Measurements from ENCODE around the gene RTP3. TPM values are rescaled to one million over a fixed set of nuclear protein-coding genes. Genes with fewer than 3 reads are reported as not detected.

The RTP3 gene
- total and polyA plus RNA-seq, 2 experiments from 2014 or later: not detected

- no peak for DNase-seq
- peak overlapping the region; percentile 48 for H2AFZ ChIP-seq
- peak overlapping the region; percentile 29 for H3K4me3 ChIP-seq
- peaks cover 14% of the 10 kb centered on the region; the same call in 1 of the 2 replicates for H3K36me3 ChIP-seq (ENCODE audit: low read depth)
- H3K79me2 ChIP-seq (ENCODE audit: insufficient read depth): no peaks in the 10 kb centered on the region
- H3K9ac ChIP-seq: peak overlapping the region; percentile 23; the same call in 1 of the 2 replicates
- peaks cover 23% of the 10 kb centered on the region for H3F3A ChIP-seq (ENCODE audit: insufficient read depth)
- peak overlapping the region; percentile 66 for H3K4me2 ChIP-seq (ENCODE audit: unreplicated experiment)
- 79 to 82% methylated on average over 9 of the region's 9 CpGs for WGBS, 2 experiments (ENCODE audit: low coverage in 1 of 2, low lambda C conversion rate in 2 of 2, missing lambda C conversion rate in 2 of 2)
- H3K9me2 ChIP-seq (ENCODE audit: insufficient read depth): no peaks in the 10 kb centered on the region
- no peaks in the 10 kb centered on the region for H3K9me3 ChIP-seq (ENCODE audit: low read depth)
- no peaks in the 10 kb centered on the region for H4K20me1 ChIP-seq (ENCODE audit: insufficient read depth)
- peaks cover 33% of the 10 kb centered on the region for H3K4me1 ChIP-seq (ENCODE audit: insufficient read depth)
- TF ChIP-seq EZH2phosphoT487 (IDR thresholded peaks at IDR 0.05; ENCODE audit: insufficient read depth, low read depth) (no peak), EZH2 (IDR thresholded peaks at IDR 0.05; ENCODE audit: insufficient read depth, poor library complexity, severe bottlenecking) (no peak)
- H3K27me3 ChIP-seq (replicated peaks; ENCODE audit: insufficient read depth): no peaks in the 10 kb centered on the region
- in situ Hi-C loops (cut with MboI): no loop called here
- H3K27ac ChIP-seq: peak overlapping the region; percentile 57
Observed at GRCh38 chr3:46539443-46540005, 41.7 kb downstream of the RTP3 start.

DNA sequence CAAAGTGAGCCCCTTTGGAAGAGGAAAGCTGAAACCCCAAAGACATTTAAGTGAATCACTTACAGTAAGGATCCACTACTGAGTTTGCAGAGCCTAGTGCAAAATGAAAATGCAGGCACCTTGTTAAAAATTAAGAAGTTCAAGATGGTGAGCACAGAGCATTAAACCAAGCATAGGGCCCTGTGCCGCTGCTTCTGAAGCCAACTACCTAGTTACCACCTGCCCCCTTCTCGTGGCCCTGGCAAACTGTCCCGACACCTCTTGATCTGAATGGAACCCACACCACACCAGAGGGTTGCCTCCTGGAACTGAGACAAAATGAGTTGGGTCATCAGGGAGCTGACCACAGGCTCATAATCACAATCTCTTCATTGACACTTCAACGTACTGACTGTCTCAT lies 42.8 kb downstream of the RTP3 start:
- H3K4me3 ChIP-seq: no peak overlapping the region
- in situ Hi-C loops (cut with MboI): no loop called here
- H3K9ac ChIP-seq: no peak overlapping the region
- H3K79me2 ChIP-seq (ENCODE audit: insufficient read depth): no peaks in the 10 kb centered on the region
- H3K27ac ChIP-seq: no peak overlapping the region
- H3K27me3 ChIP-seq (replicated peaks; ENCODE audit: insufficient read depth): no peaks in the 10 kb centered on the region
- no peak for DNase-seq
- TF ChIP-seq EZH2phosphoT487 (IDR thresholded peaks at IDR 0.05; ENCODE audit: insufficient read depth, low read depth): no peak
- peaks cover 33% of the 10 kb centered on the region for H3K4me1 ChIP-seq (ENCODE audit: insufficient read depth)
- H3K9me2 ChIP-seq (ENCODE audit: insufficient read depth): no peaks in the 10 kb centered on the region
- no peak overlapping the region for H2AFZ ChIP-seq
- no peaks in the 10 kb centered on the region for H3K9me3 ChIP-seq (ENCODE audit: low read depth)
- no peaks in the 10 kb centered on the region for H4K20me1 ChIP-seq (ENCODE audit: insufficient read depth)
- peaks cover 23% of the 10 kb centered on the region for H3F3A ChIP-seq (ENCODE audit: insufficient read depth)
- WGBS, 2 experiments (ENCODE audit: low coverage in 1 of 2, low lambda C conversion rate in 2 of 2, missing lambda C conversion rate in 2 of 2): 94 to 95% methylated on average over 4 of the region's 4 CpGs
- H3K36me3 ChIP-seq (ENCODE audit: low read depth): 0 out of 2 replicates have a peak, but pooled peaks cover 5% of the 10 kb centered on the region
- H3K4me2 ChIP-seq (ENCODE audit: unreplicated experiment): no peak overlapping the region

DNA sequence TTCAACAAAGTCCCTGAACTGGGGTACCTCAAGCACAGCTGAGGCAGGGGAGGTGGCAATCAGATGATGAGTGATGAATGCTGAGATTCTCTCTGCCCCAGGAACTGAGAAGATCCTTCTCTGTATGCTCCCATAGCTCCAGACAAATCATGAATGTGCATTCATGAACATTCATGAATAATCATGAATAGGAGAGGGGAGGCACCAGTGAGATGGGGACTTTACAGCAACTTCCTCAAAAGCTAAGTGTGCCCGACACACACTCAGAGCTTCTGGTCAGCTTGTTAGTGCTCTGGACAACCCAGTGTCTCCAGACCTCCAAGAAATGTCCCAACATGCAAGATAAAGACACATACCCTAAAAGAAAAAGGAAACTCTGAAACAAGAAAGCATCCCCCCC lies 44.1 kb downstream of the RTP3 start:
- no peak overlapping the region for H3K27ac ChIP-seq
- H3K79me2 ChIP-seq (ENCODE audit: insufficient read depth): no peaks in the 10 kb centered on the region
- H3K9me3 ChIP-seq (ENCODE audit: low read depth): no peaks in the 10 kb centered on the region
- TF ChIP-seq EZH2 (IDR thresholded peaks at IDR 0.05; ENCODE audit: insufficient read depth, poor library complexity, severe bottlenecking): no peak
- TF ChIP-seq EZH2phosphoT487 (IDR thresholded peaks at IDR 0.05; ENCODE audit: insufficient read depth, low read depth): no peak
- DNase-seq: no peak
- H3K9ac ChIP-seq: no peak overlapping the region
- H3K4me3 ChIP-seq: no peak overlapping the region
- H3K36me3 ChIP-seq (ENCODE audit: low read depth): no peaks in the 10 kb centered on the region
- H3K4me1 ChIP-seq (ENCODE audit: insufficient read depth): peaks cover 32% of the 10 kb centered on the region
- H2AFZ ChIP-seq: no peak overlapping the region
- no peaks in the 10 kb centered on the region for H4K20me1 ChIP-seq (ENCODE audit: insufficient read depth)
- peaks cover 23% of the 10 kb centered on the region for H3F3A ChIP-seq (ENCODE audit: insufficient read depth)
- H3K27me3 ChIP-seq (replicated peaks; ENCODE audit: insufficient read depth): no peaks in the 10 kb centered on the region
- in situ Hi-C loops (cut with MboI): no loop called here
- no peak overlapping the region for H3K4me2 ChIP-seq (ENCODE audit: unreplicated experiment)
- WGBS, 2 experiments (ENCODE audit: low coverage in 1 of 2, low lambda C conversion rate in 2 of 2, missing lambda C conversion rate in 2 of 2): 100% methylated on average over 1 of the region's 1 CpG
- no peaks in the 10 kb centered on the region for H3K9me2 ChIP-seq (ENCODE audit: insufficient read depth)

GRCh38 chr3:46542344-46542743 lies 44.6 kb downstream of the RTP3 start:
- H4K20me1 ChIP-seq (ENCODE audit: insufficient read depth): no peaks in the 10 kb centered on the region
- TF ChIP-seq EZH2 (IDR thresholded peaks at IDR 0.05; ENCODE audit: insufficient read depth, poor library complexity, severe bottlenecking) (no peak), EZH2phosphoT487 (IDR thresholded peaks at IDR 0.05; ENCODE audit: insufficient read depth, low read depth) (no peak)
- 48% methylated on average over 2 of the region's 2 CpGs for WGBS, 2 experiments (ENCODE audit: low coverage in 1 of 2, low lambda C conversion rate in 2 of 2, missing lambda C conversion rate in 2 of 2)
- peak overlapping the region; percentile 26 for H3K27ac ChIP-seq
- peak overlapping the region; percentile 70 for H2AFZ ChIP-seq
- H3K27me3 ChIP-seq (replicated peaks; ENCODE audit: insufficient read depth): no peaks in the 10 kb centered on the region
- no peak overlapping the region for H3K4me2 ChIP-seq (ENCODE audit: unreplicated experiment)
- no peaks in the 10 kb centered on the region for H3K9me3 ChIP-seq (ENCODE audit: low read depth)
- no peak overlapping the region for H3K4me3 ChIP-seq
- no peaks in the 10 kb centered on the region for H3K9me2 ChIP-seq (ENCODE audit: insufficient read depth)
- DNase-seq: peak; percentile 49
- H3K9ac ChIP-seq: no peak overlapping the region
- no peaks in the 10 kb centered on the region for H3K36me3 ChIP-seq (ENCODE audit: low read depth)
- no peaks in the 10 kb centered on the region for H3K79me2 ChIP-seq (ENCODE audit: insufficient read depth)
- peaks cover 29% of the 10 kb centered on the region for H3K4me1 ChIP-seq (ENCODE audit: insufficient read depth)
- in situ Hi-C loops (cut with MboI): no loop called here
- H3F3A ChIP-seq (ENCODE audit: insufficient read depth): peaks cover 23% of the 10 kb centered on the region

Measured in GM23248 (cell line).